A549 (cell line): ENCODE results near the gene NME3. TPM values are rescaled to one million over a fixed set of nuclear protein-coding genes. Genes with fewer than 3 reads are reported as not detected.

Experiments used
- ATAC-seq, 2 experiments: fragments of 200-7000 bp in 1 of 2; fragments of >200 bp in 1 of 2; cut with Nextera tagmentation in 1 of 2; cut with Tn5 transposase in 1 of 2; 3 replicates each; pipeline versions ENCODE4 v1.8.0 to v1.9.1; 2018 to 2020; ENCODE audit warnings: mild to moderate bottlenecking in 1 of 2, moderate library complexity in 1 of 2
- CTCF ChIA-PET: fragments of 300-600 bp; sonication (Branson Sonifier 250); formaldehyde crosslinking; extraction: SDS; loops from one replicate; lab custom pipeline; 2021; ENCODE audit warnings: antibody characterized with exemption, inconsistent platforms; lab: Yijun Ruan, JAX
- POLR2A ChIA-PET: fragments of 350-600 bp; formaldehyde crosslinking; extraction: SDS; loops from one replicate; lab custom pipeline; 2021; ENCODE audit warnings: antibody characterized with exemption, inconsistent platforms; lab: Yijun Ruan, JAX
- DNase-seq, 2 experiments: peaks; one replicate each; pipeline versions ENCODE4 v3.0.0 to v3.0.0-alpha.2; 2011 to 2016; ENCODE audit warnings: low read depth in 1 of 2, low spot score in 1 of 2
- FAIRE-seq: peaks from 2 replicates; lab custom pipeline; 2011; peaks lifted over from hg19 to GRCh38; lab: Jason Lieb, UNC
- H3K27ac ChIP-seq, 2 experiments: fragments of >200 bp; sonication (Bioruptor Twin); formaldehyde crosslinking; 3 replicates each; pipeline ENCODE4 v1.5.1; 2016 to 2017
- H3K4me1 ChIP-seq: fragments of >200 bp; sonication (Bioruptor Twin); formaldehyde crosslinking; 3 replicates; pipeline ENCODE4 v1.6.1; 2016
- H3K4me2 ChIP-seq: fragments of >200 bp; sonication (Bioruptor Twin); formaldehyde crosslinking; 3 replicates; pipeline ENCODE4 v1.6.1; 2016
- H3K4me3 ChIP-seq: fragments of >200 bp; sonication (Bioruptor Twin); formaldehyde crosslinking; 3 replicates; pipeline ENCODE4 v1.5.1; 2016
- H3K9me3 ChIP-seq: fragments of >200 bp; sonication (Bioruptor Twin); formaldehyde crosslinking; 3 replicates; pipeline ENCODE4 v1.6.1; 2016
- BHLHE40 ChIP-seq: IDR thresholded peaks from 2 replicates; pipeline ENCODE4 v1.6.1; 2012; ENCODE audit warnings: low read depth, low read length, inconsistent platforms
- CBX8 ChIP-seq: fragments of 200-600 bp; sonication (generic); IDR thresholded peaks from 2 replicates; pipeline ENCODE4 v1.6.1; 2016
- EHMT2 ChIP-seq: fragments of 200-600 bp; sonication (generic); IDR thresholded peaks from 2 replicates; pipeline ENCODE4 v1.6.1; 2016; ENCODE audit warnings: antibody characterized with exemption, low read depth, mild to moderate bottlenecking, moderate library complexity
- ESRRA ChIP-seq: fragments of 150-350 bp; IDR thresholded peaks from 2 replicates; pipeline ENCODE4 v1.6.1; 2014; ENCODE audit warnings: mild to moderate bottlenecking, low read length, borderline replicate concordance
- FOSL2 ChIP-seq, 2 experiments: fragments of 450-650 bp in 1 of 2; fragments of >200 bp in 1 of 2; sonication (Bioruptor Twin) in 1 of 2; formaldehyde crosslinking; IDR thresholded peaks; 2 replicates each; pipeline versions ENCODE4 v1.5.0 to v1.6.1; 2016 to 2020; ENCODE audit warnings: mild to moderate bottlenecking in 1 of 2, moderate library complexity in 1 of 2
- HEYL ChIP-seq: fragments of 250-450 bp; sonication (Bioruptor Pico); IDR thresholded peaks from 2 replicates; pipeline ENCODE4 v1.8.0; 2021; ENCODE audit warnings: mild to moderate bottlenecking, moderate library complexity
- JUN ChIP-seq, 2 experiments: fragments of >200 bp; sonication (Bioruptor Twin); formaldehyde crosslinking; IDR thresholded peaks; 2 replicates in 1 of 2; 3 replicates in 1 of 2; pipeline ENCODE4 v1.6.1; 2016 to 2017
- JUNB ChIP-seq: fragments of >200 bp; sonication (Bioruptor Twin); formaldehyde crosslinking; IDR thresholded peaks from 2 replicates; pipeline ENCODE4 v1.6.1; 2016
- KDM5A ChIP-seq: fragments of 200-600 bp; sonication (generic); IDR thresholded peaks from 2 replicates; pipeline ENCODE4 v1.6.1; 2016; ENCODE audit warnings: antibody characterized with exemption, mild to moderate bottlenecking
- MAFK ChIP-seq: fragments of 450-650 bp; IDR thresholded peaks from 2 replicates; pipeline ENCODE4 v1.6.1; 2014; ENCODE audit not compliant: partially characterized antibody
- MAX ChIP-seq: IDR thresholded peaks from 2 replicates; pipeline ENCODE4 v1.6.1; 2012
- MAZ ChIP-seq: fragments of 150-350 bp; IDR thresholded peaks from 2 replicates; pipeline ENCODE4 v1.6.1; 2014; ENCODE audit warnings: antibody characterized with exemption, low read depth, low read length, borderline replicate concordance
- NFE2L2 ChIP-seq: fragments of 150-350 bp; conservative IDR thresholded peaks from 2 replicates; pipeline ENCODE4 v1.6.1; 2014; ENCODE audit warnings: low read length
- NPAS2 ChIP-seq: fragments of 250-450 bp; sonication (Bioruptor Pico); IDR thresholded peaks from 2 replicates; pipeline ENCODE4 v1.8.0; 2022; ENCODE audit warnings: mild to moderate bottlenecking, moderate library complexity, borderline replicate concordance
- NR3C1 ChIP-seq: fragments of >200 bp; sonication (Bioruptor Twin); formaldehyde crosslinking; IDR thresholded peaks from 3 replicates; pipeline ENCODE4 v1.6.1; 2017
- PBX3 ChIP-seq: IDR thresholded peaks from 2 replicates; pipeline ENCODE4 v1.6.1; 2012
- PHF8 ChIP-seq: fragments of 200-600 bp; sonication (generic); IDR thresholded peaks from 2 replicates; pipeline ENCODE4 v1.6.1; 2016; ENCODE audit warnings: low read depth, mild to moderate bottlenecking, antibody characterized with exemption, moderate library complexity, borderline replicate concordance
- POLR2A ChIP-seq: IDR thresholded peaks from 2 replicates; pipeline ENCODE4 v1.6.1; 2012; ENCODE audit warnings: mild to moderate bottlenecking, low read length
- POLR2AphosphoS2 ChIP-seq: conservative IDR thresholded peaks from 2 replicates; pipeline ENCODE4 v1.6.1; 2012; ENCODE audit warnings: low read length, improper control_type of control experiment, inconsistent platforms
- RFX5 ChIP-seq: fragments of 450-650 bp; IDR thresholded peaks from 2 replicates; pipeline ENCODE4 v1.7.1; 2014; ENCODE audit warnings: antibody characterized with exemption, mild to moderate bottlenecking, moderate library complexity
- ZNF302 ChIP-seq: fragments of 250-450 bp; sonication (Bioruptor Pico); IDR thresholded peaks from 2 replicates; pipeline ENCODE4 v1.9.0; 2021; ENCODE audit warnings: inconsistent platforms, mild to moderate bottlenecking, moderate library complexity
- ZSCAN20 ChIP-seq: fragments of 250-450 bp; sonication (Bioruptor Pico); IDR thresholded peaks from 2 replicates; pipeline ENCODE4 v1.8.0; 2022; ENCODE audit warnings: mild to moderate bottlenecking, moderate library complexity
- WGBS: methylation state at CpG from one replicate; pipeline ENCODE4 v1.1.6; 2017; ENCODE audit errors: missing lambda C conversion rate; 5-methylcytosine and 5-hydroxymethylcytosine counted together
- polyA plus RNA-seq, 4 experiments: library from polyadenylated mRNA; depleted of rRNA in 3 of 4; stranded (reverse); fragments of >200 nt; fragmentation: RNase III in 1 of 4; extraction: RNeasy Plus Mini Kit Qiagen cat#74134 plus additional on column Dnase treatment in 1 of 4; gene quantifications; 2 replicates in 3 of 4; 3 replicates in 1 of 4; pipeline ENCODE4 v1.2.3, GENCODE V29; 2011 to 2017
- TF ChIP-seq, protein P1 (sequence below): fragments of 450-650 bp; IDR thresholded peaks from 2 replicates; pipeline ENCODE4 v1.6.1; 2014; ENCODE audit warnings: antibody characterized with exemption
- TF ChIP-seq, protein P2 (sequence below): fragments of >200 bp; sonication (Bioruptor Twin); formaldehyde crosslinking; IDR thresholded peaks from 2 replicates; pipeline ENCODE4 v1.6.1; 2016
- TF ChIP-seq, protein P3 (sequence below): fragments of 250-450 bp; sonication (Bioruptor Pico); IDR thresholded peaks from 2 replicates; pipeline ENCODE4 v1.5.0; 2021; ENCODE audit warnings: mild to moderate bottlenecking, moderate library complexity, borderline replicate concordance

Gene NME3
- polyA plus RNA-seq, 2 of the 4 experiments (the other 2 are of a cell fraction): 15.2 to 49.9 TPM

DNA sequence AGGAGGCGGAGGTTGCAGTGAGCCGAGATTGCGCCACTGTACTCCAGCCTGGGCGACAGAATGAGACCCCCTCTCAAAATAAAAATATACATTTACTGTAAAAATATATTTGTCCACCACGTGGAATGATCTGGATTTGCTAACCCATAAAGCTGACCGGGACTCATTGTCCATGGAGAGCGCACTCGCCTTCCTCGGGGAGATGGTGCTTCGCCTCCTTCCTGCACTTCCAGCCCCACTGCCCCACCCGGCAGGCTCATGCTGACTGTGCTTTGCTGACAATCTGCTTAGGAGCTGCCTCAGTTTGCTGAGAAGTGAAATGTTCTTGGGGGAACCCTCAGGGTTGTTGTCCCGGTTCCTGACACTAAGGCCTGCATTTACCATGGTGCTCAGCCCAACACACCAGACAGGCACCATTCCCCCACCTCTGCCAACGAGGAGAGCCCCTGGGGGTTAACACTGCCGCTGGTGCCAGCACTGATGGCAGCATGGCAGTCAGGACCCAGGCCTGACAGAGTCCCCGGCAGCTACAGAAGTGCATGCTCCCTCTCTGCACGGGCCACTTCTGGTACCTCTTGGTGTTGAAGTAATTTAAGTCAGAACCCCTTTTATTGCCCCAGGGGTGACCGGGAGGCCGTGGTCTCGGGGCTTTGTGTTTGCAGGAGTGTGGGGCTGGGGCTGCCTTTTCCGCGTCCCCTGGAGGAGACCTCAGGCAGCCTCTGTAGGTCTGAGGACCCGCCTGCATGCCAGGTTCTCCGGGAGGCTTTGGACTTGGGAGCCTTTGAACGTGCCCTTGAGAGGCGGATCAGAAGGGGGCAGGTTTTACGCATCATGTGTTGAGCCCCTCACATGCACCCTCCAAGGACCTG, 13.9 kb upstream of the NME3 start:
- DNase-seq (no peak), ATAC-seq (no peak), FAIRE-seq (no peak)
- no peak overlapping the region for H3K27ac ChIP-seq
- TF ChIP-seq, protein P1, sequence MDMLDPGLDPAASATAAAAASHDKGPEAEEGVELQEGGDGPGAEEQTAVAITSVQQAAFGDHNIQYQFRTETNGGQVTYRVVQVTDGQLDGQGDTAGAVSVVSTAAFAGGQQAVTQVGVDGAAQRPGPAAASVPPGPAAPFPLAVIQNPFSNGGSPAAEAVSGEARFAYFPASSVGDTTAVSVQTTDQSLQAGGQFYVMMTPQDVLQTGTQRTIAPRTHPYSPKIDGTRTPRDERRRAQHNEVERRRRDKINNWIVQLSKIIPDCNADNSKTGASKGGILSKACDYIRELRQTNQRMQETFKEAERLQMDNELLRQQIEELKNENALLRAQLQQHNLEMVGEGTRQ: no peak
- TF ChIP-seq MAX (no peak), PHF8 (no peak), KDM5A (no peak), NFE2L2 (no peak), ZNF302 (CRISPR knock-in tag) (no peak), MAFK (no peak), POLR2AphosphoS2 (no peak), FOSL2 (IDR thresholded peaks at IDR 0.05) (no peak), FOSL2 (CRISPR knock-in tag; IDR thresholded peaks at IDR 0.05) (no peak), NPAS2 (CRISPR knock-in tag) (no peak), ESRRA (no peak), JUNB (no peak), HEYL (CRISPR knock-in tag) (no peak), EHMT2 (no peak), NR3C1 (no peak), PBX3 (no peak), ZSCAN20 (no peak)
- TF ChIP-seq, protein P2, sequence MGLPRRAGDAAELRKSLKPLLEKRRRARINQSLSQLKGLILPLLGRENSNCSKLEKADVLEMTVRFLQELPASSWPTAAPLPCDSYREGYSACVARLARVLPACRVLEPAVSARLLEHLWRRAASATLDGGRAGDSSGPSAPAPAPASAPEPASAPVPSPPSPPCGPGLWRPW: no peak
- H3K4me1 ChIP-seq: peaks cover 19% of the 10 kb centered on the region; the same call in 2 of the 3 replicates
- no peak overlapping the region for H3K4me2 ChIP-seq
- WGBS: 89% methylated on average over 25 of the region's 26 CpGs
- H3K9me3 ChIP-seq: no peaks in the 10 kb centered on the region
- ChIA-PET POLR2A (interaction anchor here (0.6 kb wide), 1 partner anchor 29 kb away, joined by 3 read pairs; no protein-coding TSS in a partner anchor), CTCF (interaction anchor here (0.7 to 1.6 kb wide), 6 partner anchors 11 to 970 kb away, joined by 3 to 4 read pairs (median 4); partner anchors contain the start of gene EME2)
- H3K4me3 ChIP-seq: no peak overlapping the region

GRCh38 chr16:1782408-1783264, 11.3 kb upstream of the NME3 start, which contains the start of the genes NUBP2 and SPSB3:
TSS of gene NUBP2 (plus strand) at chr16:1782960. CDS start at chr16:1783021, 61 bp downstream.
TSS of gene SPSB3 (minus strand) at chr16:1782571. CDS start at chr16:1781483, 1,088 bp downstream.
- WGBS: 0% methylated on average over 19 of the region's 102 CpGs
- H3K4me2 ChIP-seq: peak within 1 kb of the TSS; percentile 92
- no peaks in the 10 kb centered on the region for H3K9me3 ChIP-seq
- peak within 1 kb of the TSS; percentile 80 for H3K4me3 ChIP-seq
- FAIRE-seq: peak; percentile 98
- ChIA-PET POLR2A (interaction anchor here (0.7 to 2.0 kb wide), 15 partner anchors 9 to 404 kb away, joined by 3 to 46 read pairs (median 5); partner anchors contain the start of genes CRAMP1, EME2, FAHD1 and HAGH), CTCF (interaction anchor here (0.8 to 2.9 kb wide), 9 partner anchors 9 to 147 kb away, joined by 3 to 15 read pairs (median 4); partner anchors contain the start of genes EME2, FAHD1, HAGH and IGFALS)
- peak; percentile 67; the same call in 1 of the 2 replicates for TF ChIP-seq RFX5
- TF ChIP-seq JUN (IDR thresholded peaks at IDR 0.05): peak; percentile 34 to 65; a peak in 1 of 5 replicates
- peak; percentile 68 for TF ChIP-seq PHF8
- no peak for TF ChIP-seq CBX8
- TF ChIP-seq POLR2AphosphoS2: 0 out of 2 replicates have a peak, but pooled peaks have one; percentile 28
- peak; percentile 98 for TF ChIP-seq PBX3
- peak; percentile 45 for TF ChIP-seq POLR2A
- peak; percentile 60 for TF ChIP-seq MAX
- no peak for TF ChIP-seq BHLHE40
- TF ChIP-seq, protein P3, sequence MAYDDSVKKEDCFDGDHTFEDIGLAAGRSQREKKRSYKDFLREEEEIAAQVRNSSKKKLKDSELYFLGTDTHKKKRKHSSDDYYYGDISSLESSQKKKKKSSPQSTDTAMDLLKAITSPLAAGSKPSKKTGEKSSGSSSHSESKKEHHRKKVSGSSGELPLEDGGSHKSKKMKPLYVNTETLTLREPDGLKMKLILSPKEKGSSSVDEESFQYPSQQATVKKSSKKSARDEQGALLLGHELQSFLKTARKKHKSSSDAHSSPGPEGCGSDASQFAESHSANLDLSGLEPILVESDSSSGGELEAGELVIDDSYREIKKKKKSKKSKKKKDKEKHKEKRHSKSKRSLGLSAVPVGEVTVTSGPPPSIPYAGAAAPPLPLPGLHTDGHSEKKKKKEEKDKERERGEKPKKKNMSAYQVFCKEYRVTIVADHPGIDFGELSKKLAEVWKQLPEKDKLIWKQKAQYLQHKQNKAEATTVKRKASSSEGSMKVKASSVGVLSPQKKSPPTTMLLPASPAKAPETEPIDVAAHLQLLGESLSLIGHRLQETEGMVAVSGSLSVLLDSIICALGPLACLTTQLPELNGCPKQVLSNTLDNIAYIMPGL (CRISPR knock-in tag): no peak
- no peak for TF ChIP-seq MAZ
- H3K27ac ChIP-seq: peak within 1 kb of the TSS; percentile 82 to 92
- H3K4me1 ChIP-seq: peaks cover 22% of the 10 kb centered on the region; the same call in 2 of the 3 replicates
- peak; percentile 99 to 100 for DNase-seq
- ATAC-seq: peak; percentile 84 to 93
